NT2/D1 (cell line): Measurements from ENCODE around the gene ZSCAN1.

Source experiments
- SUZ12 ChIP-seq: IDR thresholded peaks from 2 replicates; pipeline ENCODE4 v1.6.1; 2011; ENCODE audit not compliant: insufficient read length, insufficient read depth; ENCODE audit errors: extremely low read depth
- YY1 ChIP-seq: IDR thresholded peaks from 2 replicates; pipeline ENCODE4 v1.6.1; 2011; ENCODE audit not compliant: insufficient read length, insufficient read depth
- ZNF274 ChIP-seq: IDR thresholded peaks from 2 replicates; pipeline ENCODE4 v1.6.1; 2011; ENCODE audit warnings: mild to moderate bottlenecking, low read depth, low read length

DNA sequence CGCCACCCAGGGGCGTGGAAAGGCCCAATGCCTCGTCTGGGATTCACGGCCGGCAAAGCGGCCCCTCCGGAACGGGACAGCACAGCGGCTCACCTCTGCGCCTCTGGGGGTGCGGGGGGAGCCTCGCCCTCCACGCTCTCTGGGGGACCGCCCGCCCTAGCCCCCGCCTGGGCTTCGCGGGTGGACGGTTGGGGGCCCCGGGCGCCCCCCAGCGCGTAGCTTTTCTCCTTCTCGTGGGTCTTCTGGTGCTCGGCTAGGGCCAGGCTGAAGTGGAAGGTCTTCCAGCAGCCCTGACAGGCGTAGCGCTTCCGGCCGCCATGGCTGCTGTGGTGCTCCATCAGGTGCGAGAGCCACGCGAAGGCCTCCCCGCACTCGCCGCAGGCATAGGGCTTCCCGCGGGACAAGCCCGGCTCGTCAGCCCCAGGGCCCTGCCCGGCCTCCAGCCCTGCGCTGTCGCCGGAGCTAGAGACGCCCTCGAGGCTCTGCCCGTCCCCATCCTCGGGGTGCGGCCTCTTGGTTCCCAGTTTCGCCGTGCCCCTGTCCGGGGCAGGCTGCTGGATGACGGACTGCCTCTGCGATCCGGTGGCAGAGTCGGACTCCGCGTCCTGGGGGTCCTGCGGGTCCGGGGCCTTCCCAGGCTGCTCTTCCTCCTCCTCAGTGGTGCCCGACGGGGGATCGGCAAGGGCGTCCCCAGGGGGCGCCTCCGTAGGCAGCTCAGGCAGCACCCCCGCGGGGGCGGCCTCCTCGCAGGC lies 50.9 kb downstream of the ZSCAN1 start:
- no peak for TF ChIP-seq YY1
- TF ChIP-seq ZNF274 = no peak
- no peak for TF ChIP-seq SUZ12
